Spleen (tissue), 11 donors: Measurements from ENCODE around the gene FAM174B. TPM values are rescaled to one million over a fixed set of nuclear protein-coding genes. Genes with fewer than 3 reads are reported as not detected.

Experiments
- DNase-seq: peaks from one replicate; pipeline ENCODE4 v3.0.0-alpha.2; 2020
- H3K27ac ChIP-seq, 8 donors: fragments of 200-600 bp; sonication (generic) in 7 of 8; 1 replicate in 4 of 8; 2 replicates in 4 of 8; pipeline versions ENCODE4 v1.5.0 to v1.8.0; 2016 to 2021; ENCODE audit warnings: inconsistent platforms in 4 of 8, mild to moderate bottlenecking in 4 of 8, moderate library complexity in 1 of 8
- H3K27me3 ChIP-seq, 7 donors: fragments of 200-600 bp; sonication (generic) in 6 of 7; replicated peaks in 1 of 7; 1 replicate in 4 of 7; 2 replicates in 3 of 7; pipeline versions ENCODE4 v1.5.0 to v1.8.0; 2016 to 2021; ENCODE audit warnings: inconsistent platforms in 3 of 7, mild to moderate bottlenecking in 1 of 7
- H3K36me3 ChIP-seq, 6 donors: fragments of 200-600 bp; sonication (generic) in 5 of 6; 1 replicate in 4 of 6; 2 replicates in 2 of 6; pipeline versions ENCODE4 v1.5.0 to v1.8.0; 2016 to 2021; ENCODE audit warnings: inconsistent platforms in 2 of 6
- H3K4me1 ChIP-seq, 6 donors: fragments of 200-600 bp; sonication (generic) in 5 of 6; 1 replicate in 3 of 6; 2 replicates in 3 of 6; pipeline versions ENCODE4 v1.5.0 to v1.8.0; 2016 to 2021; ENCODE audit warnings: inconsistent platforms in 3 of 6
- H3K4me3 ChIP-seq, 8 donors: fragments of 200-600 bp; sonication (generic) in 7 of 8; 1 replicate in 4 of 8; 2 replicates in 4 of 8; pipeline versions ENCODE4 v1.5.0 to v1.8.0; 2016 to 2021; ENCODE audit warnings: inconsistent platforms in 4 of 8, mild to moderate bottlenecking in 4 of 8, moderate library complexity in 2 of 8
- H3K9me3 ChIP-seq, 8 donors: fragments of 200-600 bp; sonication (generic) in 7 of 8; 1 replicate in 4 of 8; 2 replicates in 4 of 8; pipeline versions ENCODE4 v1.5.0 to v1.8.0; 2016 to 2021; ENCODE audit warnings: inconsistent platforms in 4 of 8
- CTCF ChIP-seq, 11 experiments: fragments of 200-600 bp in 7 of 11; fragments of 450-650 bp in 4 of 11; sonication (generic) in 4 of 11; IDR thresholded peaks in 8 of 11; conservative IDR thresholded peaks in 3 of 11; 1 replicate in 7 of 11; 2 replicates in 4 of 11; pipeline versions ENCODE4 v1.4.0 to v1.8.0; 2016 to 2021; ENCODE audit warnings: antibody characterized with exemption in 11 of 11, inconsistent platforms in 4 of 11, mild to moderate bottlenecking in 1 of 11
- POLR2A ChIP-seq, 3 donors: fragments of 450-650 bp; IDR thresholded peaks; one replicate each; pipeline ENCODE4 v1.5.1; 2017; ENCODE audit warnings: antibody characterized with exemption in 3 of 3, mild to moderate bottlenecking in 1 of 3
- POLR2AphosphoS5 ChIP-seq, 3 donors: sonication (generic); formaldehyde crosslinking; IDR thresholded peaks; one replicate each; pipeline ENCODE4 v1.5.1; 2017; ENCODE audit warnings: antibody characterized with exemption in 3 of 3
- WGBS, 5 donors: extraction: QIAGEN DNeasy Blood & Tissue Kit in 3 of 5; methylation state at CpG; one replicate each; pipeline versions ENCODE4 v1.1.5 to v1.1.7; 2013 to 2018; 5-methylcytosine and 5-hydroxymethylcytosine counted together
- intact Hi-C: fragments of 100-400 bp; cut with DNase I; formaldehyde crosslinking; loops from one replicate; pipeline ENCODE4 v1.15.0; 2023; ENCODE audit warnings: low total_unique reads
- polyA plus RNA-seq, 3 donors: library from polyadenylated mRNA; stranded (reverse); fragments of 200-250 nt; gene quantifications; one replicate each; pipeline ENCODE4 v1.2.1, GENCODE V29; 2013
- total RNA-seq, 7 donors: library from RNA; depleted of rRNA in 3 of 7; stranded (reverse); fragments of >200 nt in 3 of 7; fragmentation: NEBNext Ultra II Directional in 4 of 7; extraction: Animal tissue kit (Norgen Biotek cat#: 25700) in 4 of 7; gene quantifications; one replicate each; pipeline versions ENCODE4 v1.1.0 to v1.2.1, GENCODE V29; 2016 to 2021
- donor health status: healthy with polysubstance abuse.
- donor health status: DM: no; HTN: no; CAD: no; lungs with moderate emphysema.
- donor health status: DM: no; HTN: no; CAD: no.
- donor health status: Bipolar disorder and iron deficiency.
- donor health status: healthy.
- donor health status: DM: no; HTN: no; CAD: no.
- donor health status: DM: yes; HTN: yes; CAD: no.

Gene FAM174B
- total and polyA plus RNA-seq, 10 donors = 2.1 to 17.9 (median 8.8) TPM

GRCh38 chr15:92662762-92663161 lies 7.2 kb upstream of the FAM174B start:
- intact Hi-C loops = no loop called here
- H3K27ac ChIP-seq = no peak overlapping the region
- DNase-seq = no peak
- peaks cover 0 to 2% (median 0%) of the 10 kb centered on the region in 7 donors for H3K27me3 ChIP-seq
- H3K4me3 ChIP-seq = no peak overlapping the region
- H3K36me3 ChIP-seq = no peaks in the 10 kb centered on the region
- no peaks in the 10 kb centered on the region for H3K9me3 ChIP-seq
- H3K4me1 ChIP-seq = peaks cover 0 to 16% (median under 1%) of the 10 kb centered on the region in 6 donors
- TF ChIP-seq CTCF (IDR thresholded peaks at IDR 0.05 in 8 of 11, conservative IDR thresholded peaks at IDR 0.05 in 3 of 11) = no peak
- no peak for TF ChIP-seq POLR2A (IDR thresholded peaks at IDR 0.05)
- TF ChIP-seq POLR2AphosphoS5 (IDR thresholded peaks at IDR 0.05) = no peak
- 70 to 92% (median 84%) methylated on average over 4 of the region's 4 CpGs for WGBS, 5 donors

DNA sequence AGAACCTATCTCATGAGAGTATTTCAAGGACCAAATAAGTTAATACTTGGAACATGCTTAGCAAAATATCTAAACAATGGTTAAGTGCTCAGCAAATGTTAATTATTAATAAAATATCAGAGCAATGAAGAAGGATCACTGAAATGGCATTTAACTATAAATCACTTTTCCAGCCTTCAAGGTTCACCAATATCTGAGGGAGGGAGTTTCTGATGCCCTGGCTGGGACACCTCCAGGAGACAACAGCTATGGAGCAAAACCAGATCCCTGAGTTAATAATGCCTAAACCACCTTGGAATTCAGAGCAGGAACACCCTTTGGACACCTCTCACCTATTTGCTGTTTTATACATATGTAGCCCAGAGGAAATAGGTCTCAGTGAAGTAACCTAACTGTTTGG lies 6.4 kb upstream of the FAM174B start:
- TF ChIP-seq POLR2A (IDR thresholded peaks at IDR 0.05) = no peak
- TF ChIP-seq POLR2AphosphoS5 (IDR thresholded peaks at IDR 0.05) = no peak
- TF ChIP-seq CTCF (IDR thresholded peaks at IDR 0.05 in 8 of 11, conservative IDR thresholded peaks at IDR 0.05 in 3 of 11) = no peak
- Histone ChIP-seq H3K27ac (no peak overlapping the region), H3K27me3 (peaks cover 0 to 10% (median 0%) of the 10 kb centered on the region in 7 donors), H3K4me1 (peaks cover 0 to 16% (median under 1%) of the 10 kb centered on the region in 6 donors), H3K4me3 (no peak overlapping the region), H3K36me3 (no peaks in the 10 kb centered on the region), H3K9me3 (no peaks in the 10 kb centered on the region)
- DNase-seq = no peak
- intact Hi-C loops = no loop called here

GRCh38 chr15:92661069-92661468 lies 5.5 kb upstream of the FAM174B start:
- no peak for DNase-seq
- intact Hi-C loops = no loop called here

DNA sequence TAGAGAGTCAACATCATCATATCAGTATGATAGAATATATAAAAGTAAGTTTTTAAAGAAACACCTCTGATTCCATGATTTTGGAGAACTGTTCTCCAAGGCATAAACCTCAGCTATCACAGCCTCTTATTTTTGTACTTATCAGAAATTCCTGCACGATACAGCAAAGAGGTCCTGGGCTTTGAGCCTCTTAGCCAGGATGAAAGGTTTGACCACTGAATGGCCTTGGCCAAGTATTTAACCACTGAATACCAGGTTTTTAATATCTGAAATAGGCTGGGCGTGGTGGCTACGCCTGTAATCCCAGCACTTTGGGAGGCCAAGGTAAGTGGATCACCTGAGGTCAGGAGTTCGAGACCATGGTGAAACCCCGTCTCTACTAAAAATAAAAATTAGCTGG lies 1.9 kb upstream of the FAM174B start:
- no peak for TF ChIP-seq POLR2AphosphoS5 (IDR thresholded peaks at IDR 0.05)
- no peak for TF ChIP-seq CTCF (IDR thresholded peaks at IDR 0.05 in 8 of 11, conservative IDR thresholded peaks at IDR 0.05 in 3 of 11)
- no peak for TF ChIP-seq POLR2A (IDR thresholded peaks at IDR 0.05)
- H3K9me3 ChIP-seq = peaks cover 0 to 4% (median 0%) of the 10 kb centered on the region in 8 donors
- peaks cover 0 to 55% (median 18%) of the 10 kb centered on the region in 7 donors for H3K27me3 ChIP-seq
- no peak overlapping the region for H3K27ac ChIP-seq
- peaks cover 8 to 30% (median 17%) of the 10 kb centered on the region in 6 donors for H3K4me1 ChIP-seq
- no peaks in the 10 kb centered on the region for H3K36me3 ChIP-seq
- 81 to 95% (median 89%) methylated on average over 5 of the region's 5 CpGs for WGBS, 5 donors
- intact Hi-C loops = no loop called here
- no peak for DNase-seq
- H3K4me3 ChIP-seq = no peak overlapping the region

More at GRCh38 chr15:92661069-92661468, 5.5 kb upstream of the FAM174B start:
- peaks cover 0 to 4% (median 0%) of the 10 kb centered on the region in 8 donors for H3K9me3 ChIP-seq
- no peak overlapping the region for H3K27ac ChIP-seq
- H3K4me1 ChIP-seq = peaks cover 0 to 14% (median under 1%) of the 10 kb centered on the region in 6 donors
- 79 to 92% (median 85%) methylated on average over 11 of the region's 11 CpGs for WGBS, 5 donors
- H3K4me3 ChIP-seq = no peak overlapping the region
- H3K36me3 ChIP-seq = no peaks in the 10 kb centered on the region
- peaks cover 0 to 19% (median 3%) of the 10 kb centered on the region in 7 donors for H3K27me3 ChIP-seq
- TF ChIP-seq CTCF (IDR thresholded peaks at IDR 0.05 in 8 of 11, conservative IDR thresholded peaks at IDR 0.05 in 3 of 11) (no peak), POLR2AphosphoS5 (IDR thresholded peaks at IDR 0.05) (no peak), POLR2A (IDR thresholded peaks at IDR 0.05) (no peak)
